Upper lobe of left lung (tissue), 4 donors: Measurements from ENCODE around the gene ATP8B1.

Source experiments
- POLR2A ChIP-seq, 4 donors: fragments of 450-650 bp; IDR thresholded peaks; one replicate each; pipeline ENCODE4 v1.5.1; 2016 to 2017; ENCODE audit warnings: antibody characterized with exemption in 4 of 4, mild to moderate bottlenecking in 2 of 4
- POLR2AphosphoS5 ChIP-seq, 2 donors: sonication (generic); formaldehyde crosslinking; IDR thresholded peaks; one replicate each; pipeline ENCODE4 v1.5.1; 2017; ENCODE audit warnings: antibody characterized with exemption in 2 of 2
- TF ChIP-seq, protein P1 (sequence below), 6 experiments: fragments of 450-650 bp in 4 of 6; fragments of 200-600 bp in 2 of 6; sonication (generic) in 2 of 6; IDR thresholded peaks; one replicate each; pipeline ENCODE4 v1.5.1; 2016 to 2019; ENCODE audit warnings: antibody characterized with exemption in 6 of 6

DNA sequence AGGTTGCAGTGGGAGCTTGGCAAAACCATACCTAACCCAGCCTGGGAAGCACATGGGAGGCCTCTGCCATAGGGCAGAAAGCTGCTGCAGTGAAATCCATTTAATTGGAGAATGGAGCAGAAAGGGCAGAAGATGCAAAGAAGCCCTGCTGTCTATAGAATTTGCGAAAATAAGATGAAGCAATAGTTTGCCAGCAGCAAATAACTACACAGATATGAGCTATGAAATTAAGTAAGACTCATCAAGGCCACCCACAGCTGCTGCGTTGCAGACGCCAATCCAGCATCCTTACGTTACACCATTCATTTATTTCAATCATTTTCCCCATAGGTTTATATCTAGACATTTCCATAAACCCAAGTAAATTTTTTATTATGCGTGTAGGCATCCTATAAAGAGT, 21.1 kb downstream of the ATP8B1 start:
- TF ChIP-seq, protein P1, sequence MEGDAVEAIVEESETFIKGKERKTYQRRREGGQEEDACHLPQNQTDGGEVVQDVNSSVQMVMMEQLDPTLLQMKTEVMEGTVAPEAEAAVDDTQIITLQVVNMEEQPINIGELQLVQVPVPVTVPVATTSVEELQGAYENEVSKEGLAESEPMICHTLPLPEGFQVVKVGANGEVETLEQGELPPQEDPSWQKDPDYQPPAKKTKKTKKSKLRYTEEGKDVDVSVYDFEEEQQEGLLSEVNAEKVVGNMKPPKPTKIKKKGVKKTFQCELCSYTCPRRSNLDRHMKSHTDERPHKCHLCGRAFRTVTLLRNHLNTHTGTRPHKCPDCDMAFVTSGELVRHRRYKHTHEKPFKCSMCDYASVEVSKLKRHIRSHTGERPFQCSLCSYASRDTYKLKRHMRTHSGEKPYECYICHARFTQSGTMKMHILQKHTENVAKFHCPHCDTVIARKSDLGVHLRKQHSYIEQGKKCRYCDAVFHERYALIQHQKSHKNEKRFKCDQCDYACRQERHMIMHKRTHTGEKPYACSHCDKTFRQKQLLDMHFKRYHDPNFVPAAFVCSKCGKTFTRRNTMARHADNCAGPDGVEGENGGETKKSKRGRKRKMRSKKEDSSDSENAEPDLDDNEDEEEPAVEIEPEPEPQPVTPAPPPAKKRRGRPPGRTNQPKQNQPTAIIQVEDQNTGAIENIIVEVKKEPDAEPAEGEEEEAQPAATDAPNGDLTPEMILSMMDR (IDR thresholded peaks at IDR 0.05) = no peak
- TF ChIP-seq POLR2AphosphoS5 (IDR thresholded peaks at IDR 0.05) (no peak), POLR2A (IDR thresholded peaks at IDR 0.05) (no peak)
